Esophagus muscularis mucosa (tissue), 4 donors: ENCODE results near the gene ACD. TPM values are rescaled to one million over a fixed set of nuclear protein-coding genes. Genes with fewer than 3 reads are reported as not detected.

ENCODE experiments used
- DNase-seq: peaks from one replicate; pipeline ENCODE4 v3.0.0-alpha.2; 2017; ENCODE audit errors: extremely low spot score
- H3K27ac ChIP-seq, 4 donors: fragments of 200-600 bp; sonication (generic); replicated peaks in 1 of 4; 1 replicate in 3 of 4; 2 replicates in 1 of 4; pipeline ENCODE4 v1.5.1; 2016 to 2019; ENCODE audit warnings: mild to moderate bottlenecking in 1 of 4
- H3K27me3 ChIP-seq, 4 donors: fragments of 200-600 bp; sonication (generic); one replicate each; pipeline versions ENCODE4 v1.5.1 to v1.6.0; 2016 to 2019
- H3K36me3 ChIP-seq, 4 donors: fragments of 200-600 bp; sonication (generic); one replicate each; pipeline ENCODE4 v1.5.1; 2016 to 2019
- H3K4me1 ChIP-seq, 4 donors: fragments of 200-600 bp; sonication (generic); one replicate each; pipeline ENCODE4 v1.5.1; 2016 to 2019
- H3K4me3 ChIP-seq, 4 donors: fragments of 200-600 bp; sonication (generic); 1 replicate in 2 of 4; 2 replicates in 2 of 4; pipeline ENCODE4 v1.5.1; 2016 to 2019; ENCODE audit warnings: mild to moderate bottlenecking in 4 of 4, moderate library complexity in 1 of 4
- H3K9me3 ChIP-seq, 4 donors: fragments of 200-600 bp; sonication (generic); 1 replicate in 3 of 4; 2 replicates in 1 of 4; pipeline ENCODE4 v1.5.1; 2016 to 2019
- EP300 ChIP-seq: sonication (generic); formaldehyde crosslinking; IDR thresholded peaks from one replicate; pipeline ENCODE4 v1.6.1; 2017; ENCODE audit warnings: antibody characterized with exemption
- POLR2A ChIP-seq: fragments of 450-650 bp; IDR thresholded peaks from one replicate; pipeline ENCODE4 v1.6.1; 2017; ENCODE audit warnings: antibody characterized with exemption, moderate library complexity, mild to moderate bottlenecking, low read depth
- POLR2AphosphoS5 ChIP-seq, 2 donors: sonication (generic); formaldehyde crosslinking; IDR thresholded peaks; one replicate each; pipeline ENCODE4 v1.6.1; 2017; ENCODE audit warnings: antibody characterized with exemption in 2 of 2
- WGBS: methylation state at CpG from one replicate; pipeline ENCODE4 v1.1.5; 2018; 5-methylcytosine and 5-hydroxymethylcytosine counted together
- intact Hi-C: fragments of 100-400 bp; cut with DNase I; formaldehyde crosslinking; loops from one replicate; pipeline ENCODE4 v1.15.1; 2023
- total RNA-seq, 4 donors: library from RNA; depleted of rRNA; stranded (reverse); fragments of >200 nt; gene quantifications; one replicate each; pipeline versions ENCODE4 v1.1.0 to v1.2.1, GENCODE V29; 2016
- TF ChIP-seq, protein P1 (sequence below), 3 experiments: fragments of 200-600 bp in 2 of 3; fragments of 450-650 bp in 1 of 3; sonication (generic) in 2 of 3; IDR thresholded peaks; one replicate each; pipeline ENCODE4 v1.5.1; 2017 to 2019; ENCODE audit warnings: antibody characterized with exemption in 3 of 3, mild to moderate bottlenecking in 2 of 3, moderate library complexity in 1 of 3

ACD gene
- total RNA-seq, 4 donors from 2014 or later: 22.0 to 31.6 (median 29.3) TPM

DNA sequence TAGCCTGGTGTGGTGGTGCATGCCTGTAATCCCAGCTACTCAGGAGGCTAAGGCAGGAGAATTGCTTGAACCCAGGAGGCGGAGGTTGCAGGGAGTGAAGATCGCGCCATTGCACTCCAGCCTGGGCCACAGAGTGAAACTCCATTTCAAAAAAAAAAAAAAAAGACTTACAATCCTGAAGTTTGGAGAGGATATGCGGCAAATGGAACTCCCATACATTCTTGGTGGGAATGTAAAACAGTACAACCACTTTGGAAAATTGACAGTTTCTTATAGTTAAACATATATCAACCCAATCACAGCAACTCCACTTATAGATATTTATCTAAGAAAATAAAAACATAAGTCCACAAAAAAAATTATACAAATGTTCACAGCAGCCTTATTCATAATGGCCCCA lies 47.1 kb upstream of the ACD start:
- TF ChIP-seq, protein P1, sequence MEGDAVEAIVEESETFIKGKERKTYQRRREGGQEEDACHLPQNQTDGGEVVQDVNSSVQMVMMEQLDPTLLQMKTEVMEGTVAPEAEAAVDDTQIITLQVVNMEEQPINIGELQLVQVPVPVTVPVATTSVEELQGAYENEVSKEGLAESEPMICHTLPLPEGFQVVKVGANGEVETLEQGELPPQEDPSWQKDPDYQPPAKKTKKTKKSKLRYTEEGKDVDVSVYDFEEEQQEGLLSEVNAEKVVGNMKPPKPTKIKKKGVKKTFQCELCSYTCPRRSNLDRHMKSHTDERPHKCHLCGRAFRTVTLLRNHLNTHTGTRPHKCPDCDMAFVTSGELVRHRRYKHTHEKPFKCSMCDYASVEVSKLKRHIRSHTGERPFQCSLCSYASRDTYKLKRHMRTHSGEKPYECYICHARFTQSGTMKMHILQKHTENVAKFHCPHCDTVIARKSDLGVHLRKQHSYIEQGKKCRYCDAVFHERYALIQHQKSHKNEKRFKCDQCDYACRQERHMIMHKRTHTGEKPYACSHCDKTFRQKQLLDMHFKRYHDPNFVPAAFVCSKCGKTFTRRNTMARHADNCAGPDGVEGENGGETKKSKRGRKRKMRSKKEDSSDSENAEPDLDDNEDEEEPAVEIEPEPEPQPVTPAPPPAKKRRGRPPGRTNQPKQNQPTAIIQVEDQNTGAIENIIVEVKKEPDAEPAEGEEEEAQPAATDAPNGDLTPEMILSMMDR (IDR thresholded peaks at IDR 0.05): no peak
- TF ChIP-seq POLR2AphosphoS5 (IDR thresholded peaks at IDR 0.05): no peak
- no peak for TF ChIP-seq EP300
- TF ChIP-seq POLR2A: no peak
- Histone ChIP-seq H3K36me3 (no peaks in the 10 kb centered on the region), H3K27ac (no peak overlapping the region), H3K4me3 (no peak overlapping the region), H3K27me3 (no peaks in the 10 kb centered on the region), H3K4me1 (peaks cover 0 to 16% (median 3%) of the 10 kb centered on the region in 4 donors), H3K9me3 (no peaks in the 10 kb centered on the region)
- no peak for DNase-seq
- WGBS: 98% methylated on average over 4 of the region's 4 CpGs
- intact Hi-C loops: no loop called here

DNA sequence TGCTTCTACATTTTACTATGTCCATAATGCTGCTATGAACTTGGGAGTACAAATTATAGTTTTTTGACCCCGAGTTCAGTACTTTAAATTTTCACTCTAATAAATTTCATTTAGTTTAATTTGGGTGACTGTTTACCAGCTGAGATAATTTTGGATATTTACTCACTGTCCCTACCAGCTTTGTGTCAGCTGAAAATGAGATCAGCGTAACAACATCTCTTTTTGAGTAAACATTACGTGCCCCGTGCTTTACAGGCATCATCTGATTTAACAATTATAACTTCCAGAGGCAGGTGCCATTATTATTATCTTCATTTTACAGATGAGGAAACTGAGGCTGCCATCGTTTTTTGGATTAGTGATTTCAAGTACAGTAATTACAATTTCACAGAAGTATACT lies 44.0 kb upstream of the ACD start:
- H3K4me1 ChIP-seq: peaks cover 0 to 16% (median 3%) of the 10 kb centered on the region in 4 donors
- no peak for TF ChIP-seq EP300
- no peak for TF ChIP-seq POLR2A
- no peak for TF ChIP-seq POLR2AphosphoS5 (IDR thresholded peaks at IDR 0.05)
- TF ChIP-seq, protein P1 (IDR thresholded peaks at IDR 0.05): no peak
- no peak for DNase-seq
- H3K27me3 ChIP-seq: no peaks in the 10 kb centered on the region
- H3K36me3 ChIP-seq: no peaks in the 10 kb centered on the region
- H3K4me3 ChIP-seq: no peak overlapping the region
- intact Hi-C loops: no loop called here
- WGBS: 93% methylated on average over 5 of the region's 5 CpGs
- no peaks in the 10 kb centered on the region for H3K9me3 ChIP-seq
- H3K27ac ChIP-seq: no peak overlapping the region

DNA sequence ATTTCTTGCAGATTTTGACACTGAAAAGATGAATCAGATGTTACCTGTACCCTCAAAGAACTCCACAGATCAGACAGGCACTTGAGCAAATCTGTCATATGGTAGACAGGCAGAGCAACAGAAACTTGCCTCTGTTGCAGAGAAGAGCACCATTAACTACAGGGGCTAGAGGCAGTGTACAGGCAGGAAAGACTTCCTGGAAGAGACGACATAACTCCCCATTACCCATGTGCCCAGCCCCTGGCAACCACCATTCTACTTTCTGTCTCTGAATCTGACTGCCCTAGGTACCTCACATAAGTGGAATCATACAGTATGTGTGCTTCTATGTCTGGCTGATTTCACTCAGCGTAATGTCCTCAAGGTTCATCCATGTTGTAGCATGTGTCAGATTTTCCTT lies 43.6 kb upstream of the ACD start:
- H3K36me3 ChIP-seq: no peaks in the 10 kb centered on the region
- H3K9me3 ChIP-seq: no peaks in the 10 kb centered on the region
- no peak overlapping the region for H3K4me3 ChIP-seq
- H3K27ac ChIP-seq: no peak overlapping the region
- TF ChIP-seq POLR2A: no peak
- no peak for TF ChIP-seq POLR2AphosphoS5 (IDR thresholded peaks at IDR 0.05)
- TF ChIP-seq EP300: no peak
- TF ChIP-seq, protein P1 (IDR thresholded peaks at IDR 0.05): no peak
- H3K27me3 ChIP-seq: no peaks in the 10 kb centered on the region
- intact Hi-C loops: no loop called here
- 83% methylated on average over 2 of the region's 2 CpGs for WGBS
- no peak for DNase-seq
- peaks cover 0 to 16% (median 3%) of the 10 kb centered on the region in 4 donors for H3K4me1 ChIP-seq

DNA sequence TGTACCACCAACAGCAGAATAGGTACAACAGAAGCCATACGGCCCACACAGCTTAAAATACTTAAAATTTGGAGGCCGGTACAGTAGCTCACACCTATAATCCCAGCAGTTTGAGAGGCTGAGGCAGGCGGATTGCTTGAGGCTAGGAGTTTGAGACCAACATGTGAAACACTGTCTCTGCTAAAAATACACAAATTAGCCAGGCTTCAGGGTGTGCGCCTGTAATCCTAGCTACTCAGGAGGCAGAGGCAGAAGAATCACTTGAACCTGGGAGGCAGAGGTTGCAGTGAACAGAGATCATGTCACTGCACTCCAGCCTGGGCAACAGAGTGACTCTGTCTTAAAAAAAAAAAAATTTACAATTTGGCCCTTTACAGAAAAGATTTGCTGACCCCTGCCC lies 42.1 kb upstream of the ACD start:
- TF ChIP-seq POLR2A (no peak), EP300 (no peak), POLR2AphosphoS5 (IDR thresholded peaks at IDR 0.05) (no peak)
- TF ChIP-seq, protein P1 (IDR thresholded peaks at IDR 0.05): no peak
- H3K4me1 ChIP-seq: peaks cover 0 to 16% (median 3%) of the 10 kb centered on the region in 4 donors
- 89% methylated on average over 4 of the region's 4 CpGs for WGBS
- H3K9me3 ChIP-seq: no peaks in the 10 kb centered on the region
- H3K27me3 ChIP-seq: no peaks in the 10 kb centered on the region
- H3K36me3 ChIP-seq: no peaks in the 10 kb centered on the region
- DNase-seq: no peak
- no peak overlapping the region for H3K27ac ChIP-seq
- intact Hi-C loops: no loop called here
- no peak overlapping the region for H3K4me3 ChIP-seq

DNA sequence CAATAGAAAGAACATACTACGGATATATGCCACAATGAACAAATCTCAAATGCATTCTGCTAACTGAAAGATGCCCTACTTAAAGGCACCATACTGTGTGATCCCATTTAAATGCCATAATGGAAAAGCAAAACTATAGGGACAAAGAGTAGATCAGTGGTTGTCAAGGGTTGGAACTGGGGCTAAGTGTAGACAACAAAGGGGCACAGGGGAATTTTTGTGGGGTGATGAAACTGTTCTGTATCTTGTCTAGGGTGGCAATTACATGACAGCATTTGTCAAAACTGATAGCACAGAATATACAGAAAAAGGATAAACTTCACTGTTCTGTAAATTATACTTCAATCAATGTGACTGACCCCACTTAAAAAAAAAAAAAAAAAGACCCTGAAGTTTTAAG lies 41.4 kb upstream of the ACD start:
- H3K4me1 ChIP-seq: peaks cover 0 to 16% (median 3%) of the 10 kb centered on the region in 4 donors
- no peak overlapping the region for H3K4me3 ChIP-seq
- no peaks in the 10 kb centered on the region for H3K9me3 ChIP-seq
- H3K27me3 ChIP-seq: no peaks in the 10 kb centered on the region
- H3K36me3 ChIP-seq: no peaks in the 10 kb centered on the region
- intact Hi-C loops: no loop called here
- TF ChIP-seq, protein P1 (IDR thresholded peaks at IDR 0.05): no peak
- TF ChIP-seq EP300 (no peak), POLR2A (no peak), POLR2AphosphoS5 (IDR thresholded peaks at IDR 0.05) (no peak)
- 97% methylated on average over 1 of the region's 1 CpG for WGBS
- no peak overlapping the region for H3K27ac ChIP-seq
- DNase-seq: no peak
